NCI-H2107 (cell line): ENCODE data around the gene TEPSIN.

Experiments used
- DNase-seq: peaks from one replicate; lab custom pipeline; 2025; lab: John Stamatoyannopoulos, UW

TEPSIN gene

GRCh38 chr17:81184555-81184954 is 54.3 kb downstream of the TEPSIN start:
- no peak for DNase-seq

- DNase-seq, result no peak
Measured at GRCh38 chr17:81183807-81184206, 55.0 kb downstream of the TEPSIN start.

- no peak for DNase-seq
Measured at GRCh38 chr17:81183316-81183715, 55.5 kb downstream of the TEPSIN start.

- DNase-seq, result no peak
Measured at GRCh38 chr17:81182596-81182995, 56.3 kb downstream of the TEPSIN start.

- DNase-seq, result no peak
Measured at GRCh38 chr17:81181811-81182185, 57.1 kb downstream of the TEPSIN start.

- DNase-seq, result no peak
Measured at GRCh38 chr17:81180836-81181810, 57.7 kb downstream of the TEPSIN start.

- no peak for DNase-seq
Measured at GRCh38 chr17:81179861-81180260, 59.0 kb downstream of the TEPSIN start.

- DNase-seq, result no peak
Measured at GRCh38 chr17:81179220-81179619, 59.6 kb downstream of the TEPSIN start.
